Neural progenitor cell (in vitro differentiated cells): ENCODE data around the gene ATP8B4. TPM values are rescaled to one million over a fixed set of nuclear protein-coding genes. Genes with fewer than 3 reads are reported as not detected.
A peak's percentile ranks its signal among the peaks of the same experiment; 100 is the strongest.

Source experiments
- DNase-seq: peaks from one replicate; pipeline ENCODE4 v3.0.0-alpha.2; 2016; ENCODE audit warnings: low spot score
- H2AFZ ChIP-seq: fragments of 200-600 bp; sonication (generic); replicated peaks from 2 replicates; pipeline ENCODE4 v1.6.1; 2016; ENCODE audit warnings: antibody characterized with exemption
- H3F3A ChIP-seq: fragments of 200-600 bp; sonication (generic); 2 replicates; pipeline ENCODE4 v1.6.1; 2016; ENCODE audit warnings: antibody characterized with exemption, low read depth
- H3K27ac ChIP-seq: fragments of 200-600 bp; sonication (generic); 2 replicates; pipeline ENCODE4 v1.5.1; 2016; ENCODE audit warnings: mild to moderate bottlenecking
- H3K27me3 ChIP-seq: fragments of 200-600 bp; sonication (generic); 2 replicates; pipeline ENCODE4 v1.6.1; 2016; ENCODE audit warnings: mild to moderate bottlenecking, moderate library complexity
- H3K36me3 ChIP-seq: fragments of 200-600 bp; sonication (generic); 2 replicates; pipeline ENCODE4 v1.5.1; 2016
- H3K4me1 ChIP-seq: fragments of 200-600 bp; sonication (generic); 2 replicates; pipeline ENCODE4 v1.6.1; 2016; ENCODE audit warnings: mixed run types
- H3K4me2 ChIP-seq: fragments of 200-600 bp; sonication (generic); 2 replicates; pipeline ENCODE4 v1.6.1; 2016
- H3K4me3 ChIP-seq: fragments of 200-600 bp; sonication (generic); 2 replicates; pipeline ENCODE4 v1.5.1; 2016
- H3K79me2 ChIP-seq: fragments of 200-600 bp; sonication (generic); 2 replicates; pipeline ENCODE4 v1.6.1; 2016; ENCODE audit warnings: low read depth
- H3K9ac ChIP-seq: fragments of 200-600 bp; sonication (generic); 2 replicates; pipeline ENCODE4 v1.6.1; 2016
- H3K9me3 ChIP-seq: fragments of 200-600 bp; sonication (generic); 2 replicates; pipeline ENCODE4 v1.5.1; 2016; ENCODE audit warnings: low read depth
- H4K20me1 ChIP-seq: fragments of 200-600 bp; sonication (generic); 2 replicates; pipeline ENCODE4 v1.6.1; 2016; ENCODE audit warnings: low read depth
- H3K27ac Mint-ChIP-seq: 3 replicates; pipeline ENCODE4 v1.8.0; 2021; ENCODE audit warnings: mixed read lengths
- H3K27me3 Mint-ChIP-seq: 2 replicates; pipeline ENCODE4 v1.8.0; 2022; ENCODE audit warnings: low read depth, mild to moderate bottlenecking, inconsistent platforms, moderate library complexity, mixed read lengths; ENCODE audit not compliant: insufficient read depth
- H3K36me3 Mint-ChIP-seq: 3 replicates; pipeline ENCODE4 v1.8.0; 2021; ENCODE audit warnings: mixed read lengths
- H3K4me1 Mint-ChIP-seq: 3 replicates; pipeline ENCODE4 v1.8.0; 2021; ENCODE audit warnings: mixed read lengths
- H3K4me3 Mint-ChIP-seq: 3 replicates; pipeline ENCODE4 v1.8.0; 2021; ENCODE audit warnings: mild to moderate bottlenecking, moderate library complexity, mixed read lengths
- H3K9me3 Mint-ChIP-seq: 3 replicates; pipeline ENCODE4 v1.8.0; 2020; ENCODE audit warnings: mixed read lengths
- CTCF ChIP-seq: fragments of 200-600 bp; sonication (generic); IDR thresholded peaks from 2 replicates; pipeline ENCODE4 v1.5.1; 2017; ENCODE audit warnings: antibody characterized with exemption, mild to moderate bottlenecking
- EZH2 ChIP-seq: fragments of 200-600 bp; sonication (generic); IDR thresholded peaks from 2 replicates; pipeline ENCODE4 v1.6.1; 2017; ENCODE audit warnings: antibody characterized with exemption, mild to moderate bottlenecking, moderate library complexity
- EZH2phosphoT487 ChIP-seq: fragments of 200-600 bp; sonication (generic); IDR thresholded peaks from 2 replicates; pipeline ENCODE4 v1.6.1; 2017; ENCODE audit warnings: antibody characterized with exemption
- total RNA-seq: library from RNA; depleted of rRNA; stranded (reverse); fragments of >200 nt; gene quantifications from 2 replicates; pipeline ENCODE4 v1.2.3, GENCODE V29; 2015; ENCODE audit warnings: low replicate concordance

The ATP8B4 gene
- total RNA-seq, 1 donor from 2014 or later = 2.7 TPM

- H3K36me3 ChIP-seq = no peaks in the 10 kb centered on the region
- Mint-ChIP-seq H3K9me3 (no peaks in the 10 kb centered on the region), H3K27ac (no peak overlapping the region), H3K36me3 (no peaks in the 10 kb centered on the region), H3K4me3 (no peak overlapping the region), H3K4me1 (peaks cover 7% of the 10 kb centered on the region), H3K27me3 (no peaks in the 10 kb centered on the region)
- TF ChIP-seq CTCF (no peak), EZH2 (no peak), EZH2phosphoT487 (no peak)
- peaks cover 47% of the 10 kb centered on the region for H3K4me1 ChIP-seq
- H3K9ac ChIP-seq = no peak overlapping the region
- no peaks in the 10 kb centered on the region for H3K79me2 ChIP-seq
- no peak for DNase-seq
- H4K20me1 ChIP-seq = no peaks in the 10 kb centered on the region
- H3K4me2 ChIP-seq = no peak overlapping the region
- no peak overlapping the region for H3K27ac ChIP-seq
- H3K9me3 ChIP-seq = no peaks in the 10 kb centered on the region
- H2AFZ ChIP-seq = no peak overlapping the region
- no peaks in the 10 kb centered on the region for H3K27me3 ChIP-seq
- H3F3A ChIP-seq = no peaks in the 10 kb centered on the region
- H3K4me3 ChIP-seq = no peak overlapping the region
Observed at GRCh38 chr15:49900903-49901235, 218.2 kb downstream of the ATP8B4 start.

- Histone ChIP-seq H2AFZ (peak overlapping the region; percentile 32), H3K79me2 (no peaks in the 10 kb centered on the region), H3K4me2 (no peak overlapping the region), H3K36me3 (no peaks in the 10 kb centered on the region), H3K4me3 (no peak overlapping the region), H3K27ac (no peak overlapping the region), H3F3A (peaks cover 5% of the 10 kb centered on the region), H4K20me1 (no peaks in the 10 kb centered on the region), H3K9me3 (no peaks in the 10 kb centered on the region), H3K9ac (no peak overlapping the region), H3K4me1 (peaks cover 53% of the 10 kb centered on the region), H3K27me3 (no peaks in the 10 kb centered on the region)
- no peak overlapping the region for H3K4me3 Mint-ChIP-seq
- H3K36me3 Mint-ChIP-seq = no peaks in the 10 kb centered on the region
- no peaks in the 10 kb centered on the region for H3K9me3 Mint-ChIP-seq
- TF ChIP-seq EZH2 (no peak), EZH2phosphoT487 (no peak), CTCF (no peak)
- peaks cover 13% of the 10 kb centered on the region for H3K4me1 Mint-ChIP-seq
- no peak for DNase-seq
- H3K27ac Mint-ChIP-seq = no peak overlapping the region
- H3K27me3 Mint-ChIP-seq = no peaks in the 10 kb centered on the region
Observed at GRCh38 chr15:49900006-49900902, 218.8 kb downstream of the ATP8B4 start.

GRCh38 chr15:49898575-49899283, 220.3 kb downstream of the ATP8B4 start:
- H3K27me3 Mint-ChIP-seq = peaks cover 2% of the 10 kb centered on the region
- no peak overlapping the region for H3K27ac Mint-ChIP-seq
- Histone ChIP-seq H3K79me2 (no peaks in the 10 kb centered on the region), H3K9ac (no peak overlapping the region), H3K4me3 (no peak overlapping the region), H3K4me1 (peaks cover 62% of the 10 kb centered on the region), H3K27ac (no peak overlapping the region), H3K36me3 (no peaks in the 10 kb centered on the region), H2AFZ (no peak overlapping the region), H3K9me3 (no peaks in the 10 kb centered on the region), H3K27me3 (no peaks in the 10 kb centered on the region), H4K20me1 (no peaks in the 10 kb centered on the region), H3F3A (peaks cover 6% of the 10 kb centered on the region), H3K4me2 (no peak overlapping the region)
- no peak for DNase-seq
- H3K4me1 Mint-ChIP-seq = peaks cover 15% of the 10 kb centered on the region
- TF ChIP-seq CTCF = no peak
- no peak for TF ChIP-seq EZH2phosphoT487
- H3K4me3 Mint-ChIP-seq = no peak overlapping the region
- no peaks in the 10 kb centered on the region for H3K36me3 Mint-ChIP-seq
- H3K9me3 Mint-ChIP-seq = no peaks in the 10 kb centered on the region
